IMR-90 (cell line): ENCODE measurements around the gene ARHGEF38. TPM values are rescaled to one million over a fixed set of nuclear protein-coding genes. Genes with fewer than 3 reads are reported as not detected.

Experiments used
- ATAC-seq: fragments of 200-7000 bp; cut with Tn5 transposase; 2 replicates; pipeline ENCODE4 v1.9.1; 2020; ENCODE audit warnings: low read depth, mild to moderate bottlenecking, moderate library complexity
- BruUV-seq: library from RNA; stranded (reverse); fragments of 400-500 nt; replicated peaks from 2 replicates; lab custom pipeline; 2021; lab: Mats Ljungman, UMichigan
- CTCF ChIA-PET: fragments of 300-600 bp; formaldehyde crosslinking; extraction: SDS; loops from one replicate; lab custom pipeline; 2021; ENCODE audit warnings: antibody characterized with exemption; lab: Yijun Ruan, JAX
- POLR2A ChIA-PET: fragments of 300-600 bp; sonication (Branson Sonifier 250); formaldehyde crosslinking; loops from one replicate; lab custom pipeline; 2022; ENCODE audit warnings: antibody characterized with exemption; ENCODE audit not compliant: unreplicated experiment; lab: Charles Lee
- DNase-seq: peaks from one replicate; pipeline ENCODE4 v3.0.0; 2013
- H2AFZ ChIP-seq: replicated peaks from 2 replicates; pipeline ENCODE3; 2013; ENCODE audit warnings: low read length, mild to moderate bottlenecking; ENCODE audit not compliant: poor library complexity
- H2AK5ac ChIP-seq: 2 replicates; pipeline ENCODE4 v1.6.1; 2013; ENCODE audit warnings: low read depth, low read length, inconsistent platforms
- H2AK9ac ChIP-seq: replicated peaks from 2 replicates; pipeline ENCODE3; 2013; ENCODE audit warnings: mild to moderate bottlenecking, low read depth, low read length, moderate library complexity; ENCODE audit not compliant: poor library complexity
- H2BK120ac ChIP-seq: 2 replicates; pipeline ENCODE4 v1.6.1; 2013; ENCODE audit warnings: low read depth, low read length, inconsistent platforms
- H2BK15ac ChIP-seq: 3 replicates; pipeline ENCODE4 v1.6.1; 2013; ENCODE audit warnings: low read depth, low read length, inconsistent platforms
- H2BK20ac ChIP-seq: 2 replicates; pipeline ENCODE4 v1.6.1; 2013; ENCODE audit warnings: low read depth, mild to moderate bottlenecking, inconsistent platforms, low read length, moderate library complexity
- H2BK5ac ChIP-seq: 2 replicates; pipeline ENCODE4 v1.6.1; 2013; ENCODE audit warnings: mild to moderate bottlenecking, low read depth, low read length, inconsistent platforms; ENCODE audit not compliant: poor library complexity, severe bottlenecking
- H3K14ac ChIP-seq: replicated peaks from 2 replicates; pipeline ENCODE4 v1.6.1; 2013; ENCODE audit warnings: low read depth, low read length, inconsistent platforms
- H3K18ac ChIP-seq: 2 replicates; pipeline ENCODE4 v1.6.1; 2013; ENCODE audit warnings: low read depth, low read length, control low read depth
- H3K23ac ChIP-seq: 2 replicates; pipeline ENCODE4 v1.6.1; 2013; ENCODE audit warnings: low read depth, low read length, inconsistent platforms
- H3K27ac ChIP-seq: 2 replicates; pipeline ENCODE4 v1.5.1; 2013; ENCODE audit warnings: mild to moderate bottlenecking, control low read depth, low read length; ENCODE audit not compliant: insufficient read depth
- H3K27me3 ChIP-seq: 2 replicates; pipeline ENCODE4 v1.6.1; 2013; ENCODE audit warnings: low read length; ENCODE audit not compliant: control insufficient read depth, insufficient read depth
- H3K36me3 ChIP-seq: 2 replicates; pipeline ENCODE4 v1.6.1; 2013; ENCODE audit warnings: low read length, mixed read lengths; ENCODE audit not compliant: control insufficient read depth, insufficient read depth
- H3K4ac ChIP-seq: 2 replicates; pipeline ENCODE4 v1.6.1; 2013; ENCODE audit warnings: low read depth, low read length, inconsistent platforms
- H3K4me1 ChIP-seq: 2 replicates; pipeline ENCODE4 v1.6.1; 2013; ENCODE audit warnings: low read length, mixed read lengths; ENCODE audit not compliant: control insufficient read depth, insufficient read depth
- H3K4me2 ChIP-seq: 2 replicates; pipeline ENCODE4 v1.6.1; 2013; ENCODE audit warnings: low read depth, mild to moderate bottlenecking, control low read depth, low read length, moderate library complexity
- H3K4me3 ChIP-seq: 2 replicates; pipeline ENCODE4 v1.5.1; 2013; ENCODE audit warnings: low read depth, mild to moderate bottlenecking, control low read depth, low read length, moderate library complexity; ENCODE audit not compliant: insufficient read depth
- H3K56ac ChIP-seq: 2 replicates; pipeline ENCODE4 v1.6.1; 2013; ENCODE audit warnings: low read length, inconsistent platforms; ENCODE audit not compliant: insufficient read depth; ENCODE audit errors: extremely low read depth
- H3K79me1 ChIP-seq, 2 experiments: 2 replicates each; pipeline ENCODE4 v1.6.1; 2013; ENCODE audit warnings: low read length in 2 of 2, inconsistent platforms in 1 of 2, low read depth in 1 of 2
- H3K9ac ChIP-seq: 2 replicates; pipeline ENCODE4 v1.6.1; 2013; ENCODE audit warnings: low read depth, low read length, control low read depth
- H3K9me1 ChIP-seq: 2 replicates; pipeline ENCODE4 v1.6.1; 2013; ENCODE audit warnings: low read length, inconsistent platforms; ENCODE audit not compliant: insufficient read depth
- H3K9me3 ChIP-seq: 2 replicates; pipeline ENCODE4 v1.6.1; 2013; ENCODE audit warnings: low read length; ENCODE audit not compliant: control insufficient read depth, insufficient read depth
- H4K20me1 ChIP-seq: 2 replicates; pipeline ENCODE4 v1.6.1; 2013; ENCODE audit warnings: low read length, inconsistent platforms; ENCODE audit not compliant: insufficient read depth
- H4K5ac ChIP-seq: 2 replicates; pipeline ENCODE4 v1.6.1; 2013; ENCODE audit warnings: mild to moderate bottlenecking, low read depth, low read length, control low read depth
- H4K8ac ChIP-seq, 2 experiments: 2 replicates each; pipeline ENCODE4 v1.6.1; 2013; ENCODE audit warnings: low read depth in 2 of 2, low read length in 2 of 2, control low read depth in 1 of 2, inconsistent platforms in 1 of 2
- H4K91ac ChIP-seq: 2 replicates; pipeline ENCODE4 v1.6.1; 2013; ENCODE audit warnings: low read depth, low read length, inconsistent platforms; ENCODE audit not compliant: insufficient read depth
- MAZ ChIP-seq: IDR thresholded peaks from 2 replicates; pipeline ENCODE4 v1.6.1; 2012; ENCODE audit warnings: low read depth, mild to moderate bottlenecking, low read length, improper control_type of control experiment, moderate library complexity, borderline replicate concordance
- POLR2A ChIP-seq: IDR thresholded peaks from 2 replicates; pipeline ENCODE4 v1.6.1; 2012; ENCODE audit warnings: mild to moderate bottlenecking, low read depth, low read length
- RAD21 ChIP-seq: IDR thresholded peaks from 2 replicates; pipeline ENCODE4 v1.6.1; 2012; ENCODE audit warnings: low read length, improper control_type of control experiment
- RCOR1 ChIP-seq: IDR thresholded peaks from 2 replicates; pipeline ENCODE4 v1.6.1; 2012; ENCODE audit warnings: mild to moderate bottlenecking, low read length, improper control_type of control experiment; ENCODE audit not compliant: insufficient replicate concordance
- RFX5 ChIP-seq: IDR thresholded peaks from 2 replicates; pipeline ENCODE4 v1.8.0; 2012; ENCODE audit warnings: low read depth, mild to moderate bottlenecking, low read length, moderate library complexity
- SMC3 ChIP-seq: fragments of 150-350 bp; IDR thresholded peaks from 2 replicates; pipeline ENCODE4 v1.6.1; 2016; ENCODE audit warnings: low read depth, mild to moderate bottlenecking, antibody characterized with exemption, low read length, moderate library complexity
- whole genome bisulfite sequencing, 2 experiments: methylation state at CpG; one replicate each; pipeline versions ENCODE4 v1.1.5 to v1.1.7; 2013; ENCODE audit warnings: missing lambda C conversion rate in 2 of 2; ENCODE audit not compliant: insufficient read length in 1 of 2; ENCODE audit errors: extremely low coverage in 2 of 2; 5-methylcytosine and 5-hydroxymethylcytosine counted together
- dilution Hi-C: fragments of 300-500 bp; cut with HindIII; formaldehyde crosslinking; loops from one replicate; pipeline ENCODE4 v1.14.3; 2018; ENCODE audit warnings: low sequenced_read_pairs; ENCODE audit not compliant: unreplicated experiment
- in situ Hi-C: fragments of 300-500 bp; cut with MboI; formaldehyde crosslinking; loops from 3 replicates; pipeline ENCODE4 v1.14.3; 2019; ENCODE audit warnings: low sequenced_read_pairs, inconsistent platforms, mixed read lengths
- intact Hi-C: fragments of 100-400 bp; cut with micrococcal nuclease; formaldehyde crosslinking; loops from 2 replicates; pipeline ENCODE4 v1.10.0; 2022
- polyA plus RNA-seq, 3 experiments: library from polyadenylated mRNA; depleted of rRNA; stranded (reverse); fragments of >200 nt; gene quantifications; 2 replicates each; pipeline ENCODE4 v1.2.3, GENCODE V29; 2012; ENCODE audit warnings: low replicate concordance in 1 of 3
- total RNA-seq: library from RNA; depleted of rRNA; stranded (reverse); fragments of >200 nt; gene quantifications from 2 replicates; pipeline ENCODE4 v1.2.3, GENCODE V29; 2012

The ARHGEF38 gene
- total and polyA plus RNA-seq, 2 of the 4 experiments (the other 2 are of a cell fraction), result not detected

- H4K91ac ChIP-seq, result no peak overlapping the region
- no peak overlapping the region for H3K9ac ChIP-seq
- intact Hi-C loops, result no loop called here
- no peak overlapping the region for H4K8ac ChIP-seq
- no peaks in the 10 kb centered on the region for H4K20me1 ChIP-seq
- no peak overlapping the region for H2BK5ac ChIP-seq
- no peak overlapping the region for H2BK120ac ChIP-seq
- no peak for DNase-seq
- no peak overlapping the region for H4K5ac ChIP-seq
- H3K18ac ChIP-seq, result no peak overlapping the region
- H2AK9ac ChIP-seq, result no peak overlapping the region
- H2AK5ac ChIP-seq, result no peak overlapping the region
- no TSS peak for BruUV-seq
- H3K4me3 ChIP-seq, result no peak overlapping the region
- no peak overlapping the region for H2BK20ac ChIP-seq
- TF ChIP-seq RCOR1, result no peak
- TF ChIP-seq RFX5, result no peak
- no peak for TF ChIP-seq POLR2A
- TF ChIP-seq MAZ, result no peak
- no peak for TF ChIP-seq SMC3
- no peak for TF ChIP-seq RAD21
- no peak overlapping the region for H2AFZ ChIP-seq
- CTCF ChIA-PET, result interaction anchor here (1.2 kb wide), 1 partner anchor 13 kb away, joined by 7 read pairs; no protein-coding TSS in a partner anchor
- H3K9me3 ChIP-seq, result no peaks in the 10 kb centered on the region
- WGBS, 2 experiments, result no CpG with 5 or more reads among the region's 1 CpG
- no peak overlapping the region for H2BK15ac ChIP-seq
- in situ Hi-C loops, result no loop called here
- H3K4me1 ChIP-seq, result no peaks in the 10 kb centered on the region
- H3K14ac ChIP-seq, result no peak overlapping the region
- no peak overlapping the region for H3K4me2 ChIP-seq
- H3K79me1 ChIP-seq, result no peaks in the 10 kb centered on the region
- dilution Hi-C loops, result no loop called here
- H3K36me3 ChIP-seq, result no peaks in the 10 kb centered on the region
- no peaks in the 10 kb centered on the region for H3K9me1 ChIP-seq
- H3K27me3 ChIP-seq, result no peaks in the 10 kb centered on the region
- no peak overlapping the region for H3K4ac ChIP-seq
- no peak overlapping the region for H3K27ac ChIP-seq
- POLR2A ChIA-PET, result no interaction called here
- ATAC-seq, result no peak
- no peak overlapping the region for H3K23ac ChIP-seq
- no peak overlapping the region for H3K56ac ChIP-seq
These were observed 7.7 kb upstream of the ARHGEF38 start for GRCh38 chr4:105544520-105545286.
